ENCODE results near the gene DND1.
"Not testable (repeated sequence)": the region's sequence is repeated elsewhere in the genome, so short reads cannot be mapped to it uniquely, and the experiment has no call there.

The DND1 gene

GRCh38 chr5:140671472-140672125 is 1.8 kb downstream of the DND1 start:
- no peak for DNase-seq

DNA sequence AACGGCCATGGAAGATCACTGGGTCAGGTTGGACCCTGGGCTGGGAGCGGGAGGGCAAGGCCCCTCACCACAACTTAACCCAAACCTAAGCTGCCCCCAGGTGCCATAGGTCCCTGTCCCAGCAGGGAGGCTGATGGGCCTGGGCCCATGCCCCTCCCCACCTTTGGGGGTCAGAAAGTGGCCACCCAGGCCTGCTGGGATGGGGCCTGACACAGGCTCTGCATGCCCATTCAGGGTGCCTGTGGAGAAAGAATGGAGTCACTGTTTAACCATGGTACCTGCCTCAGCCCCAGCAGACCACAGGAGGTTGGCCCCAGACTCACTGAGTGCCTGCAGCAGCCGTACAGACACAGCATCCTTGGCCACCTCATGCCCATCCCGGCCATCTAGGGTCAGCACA is 2.3 kb downstream of the DND1 start:
- DNase-seq = not testable (repeated sequence)

DNA sequence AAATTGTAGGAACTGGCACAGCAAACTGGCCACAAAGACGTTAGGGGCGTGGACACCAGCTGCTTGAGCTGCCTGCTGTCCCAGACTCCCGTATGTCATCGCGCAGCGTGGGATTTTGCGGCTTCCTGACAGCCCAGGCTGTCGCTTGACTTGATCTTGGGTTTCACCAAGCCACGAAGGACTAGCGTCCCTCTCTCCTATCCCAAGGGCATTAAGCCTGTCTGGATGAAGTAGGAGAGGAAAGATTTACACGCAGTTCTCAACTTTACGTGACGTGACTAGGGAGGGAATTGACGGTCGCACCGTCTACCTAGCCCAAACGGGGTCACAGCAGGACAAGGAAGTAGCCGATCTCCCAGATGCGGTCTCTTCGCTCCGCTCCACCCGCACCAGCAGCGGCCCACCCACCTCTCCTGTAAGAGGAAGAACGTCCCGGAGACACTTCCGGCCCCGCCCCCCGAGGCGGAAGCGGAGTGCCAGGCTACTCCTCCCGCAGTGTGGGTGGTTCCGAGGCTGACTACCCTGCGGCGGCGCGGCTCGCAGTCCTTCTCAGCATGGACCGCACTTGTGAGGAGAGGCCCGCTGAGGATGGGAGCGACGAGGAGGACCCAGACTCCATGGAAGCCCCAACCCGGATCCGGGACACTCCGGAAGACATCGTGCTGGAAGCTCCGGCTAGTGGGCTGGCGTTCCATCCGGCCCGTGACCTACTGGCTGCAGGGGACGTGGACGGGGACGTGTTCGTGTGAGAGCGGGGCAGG is 8.8 kb downstream of the DND1 start, which contains the start of gene WDR55:
Gene WDR55 (plus strand): TSS at position 546 of the 761 bp plus-strand sequence. CDS start 9 bp downstream, at position 555.
- peak; percentile 91 for DNase-seq

DNA sequence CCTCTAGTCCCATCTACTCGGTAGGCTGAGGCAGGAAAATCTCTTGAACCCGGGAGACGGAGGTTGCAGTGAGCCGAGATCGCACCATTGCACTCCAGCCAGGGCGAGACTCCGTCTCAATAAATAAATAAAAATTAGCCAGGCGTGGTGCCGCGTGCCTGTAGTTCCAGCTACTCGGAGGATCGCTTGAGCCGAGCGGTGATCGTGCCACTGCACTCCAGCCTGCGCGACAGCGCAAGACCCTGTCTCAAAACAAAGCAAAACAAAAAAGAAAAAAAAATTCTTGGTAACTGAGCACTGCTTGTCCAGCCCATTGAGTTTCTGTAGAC is 9.4 kb downstream of the DND1 start:
- DNase-seq = no peak

DNA sequence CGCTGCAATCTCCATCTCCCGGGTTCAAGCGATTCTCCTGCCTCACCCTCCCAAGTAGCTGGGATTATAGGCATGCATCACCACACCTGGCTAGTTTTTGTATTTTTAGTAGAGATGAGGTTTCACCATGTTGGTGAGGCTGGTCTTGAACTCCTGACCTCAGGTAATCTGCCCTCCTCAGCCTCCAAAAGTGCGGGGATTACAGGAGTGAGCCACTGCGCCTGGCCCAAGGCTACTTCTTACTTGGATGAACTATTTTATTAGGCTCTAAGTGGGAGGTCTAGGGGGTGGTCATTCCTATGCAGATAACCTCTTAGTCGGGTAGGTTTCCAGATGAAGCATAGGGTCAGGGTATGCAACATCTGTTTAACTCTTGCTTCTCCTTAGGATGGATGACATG is 13.0 kb downstream of the DND1 start:
- not testable (repeated sequence) for DNase-seq

GRCh38 chr5:140658870-140659269 is 14.5 kb downstream of the DND1 start:
- DNase-seq = no peak

- DNase-seq = no peak
Observed at GRCh38 chr5:140647042-140647419, 26.3 kb downstream of the DND1 start.

GRCh38 chr5:140642718-140643117 is 30.7 kb downstream of the DND1 start:
- no peak for DNase-seq

DNA sequence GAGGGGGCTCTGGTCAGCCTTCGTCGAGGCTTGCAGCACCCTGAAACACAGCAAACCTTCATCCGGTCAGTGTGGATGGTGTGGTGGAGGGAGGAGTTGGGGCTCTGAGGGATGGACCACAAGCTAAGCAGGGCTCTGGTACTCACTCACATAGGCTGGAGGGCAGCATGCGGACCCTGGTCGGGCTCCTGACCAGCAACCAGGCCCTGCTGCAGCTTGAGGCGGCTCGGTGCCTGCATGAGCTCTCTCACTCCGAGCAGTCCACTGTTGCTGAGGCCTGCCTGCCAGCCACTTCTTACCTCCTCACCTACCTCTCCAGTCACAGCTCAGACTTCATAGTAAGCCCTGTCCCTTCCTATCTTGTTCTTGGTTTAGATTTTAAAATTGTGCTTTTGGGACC is 31.7 kb downstream of the DND1 start:
- DNase-seq = no peak

DNA sequence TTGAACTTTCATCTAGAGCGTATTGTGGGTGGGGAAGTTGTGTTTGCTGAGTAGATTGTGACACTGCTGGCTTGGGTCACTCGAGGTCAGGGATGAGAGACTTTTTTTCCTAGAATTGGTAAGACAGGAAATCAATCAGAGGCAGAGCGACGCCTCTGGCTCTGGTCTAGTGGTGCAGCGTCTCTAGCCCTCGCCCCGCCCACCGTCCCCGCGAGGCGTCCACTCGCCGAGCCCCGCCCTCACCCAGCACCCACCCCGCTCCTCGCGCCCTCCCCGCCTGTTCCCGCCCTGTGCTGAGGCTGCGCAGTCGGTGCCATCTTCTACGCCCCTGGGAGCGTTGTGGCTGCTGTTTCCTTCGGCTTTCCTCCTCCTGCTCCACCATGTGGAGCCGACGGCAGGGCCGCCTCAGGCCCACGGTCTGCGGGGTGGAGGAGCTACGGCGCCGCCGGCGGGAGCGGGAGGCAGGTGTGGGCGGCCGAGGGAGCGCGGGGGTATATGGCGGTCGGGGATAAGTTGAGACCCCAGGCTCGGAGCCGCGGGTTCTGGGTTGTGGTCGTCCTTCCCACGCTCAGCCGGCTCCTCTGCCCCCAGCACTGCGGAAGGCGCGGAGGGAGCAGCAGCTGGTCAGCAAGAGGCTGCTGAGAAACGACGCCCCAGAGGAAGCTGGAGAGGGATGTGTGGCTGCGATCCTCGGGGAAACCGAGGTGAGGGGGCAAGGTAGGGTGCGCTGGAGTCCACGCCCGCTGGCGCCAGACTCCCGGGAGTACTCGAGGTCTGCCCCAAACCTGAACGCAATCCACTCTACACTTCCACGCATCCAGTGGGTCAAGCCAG is 34.0 kb downstream of the DND1 start, which contains the start of gene TMCO6:
Gene TMCO6 (plus strand): TSS at position 304 of the 834 bp plus-strand sequence. CDS start 77 bp downstream, at position 381.
- peak; percentile 93 for DNase-seq

DNA sequence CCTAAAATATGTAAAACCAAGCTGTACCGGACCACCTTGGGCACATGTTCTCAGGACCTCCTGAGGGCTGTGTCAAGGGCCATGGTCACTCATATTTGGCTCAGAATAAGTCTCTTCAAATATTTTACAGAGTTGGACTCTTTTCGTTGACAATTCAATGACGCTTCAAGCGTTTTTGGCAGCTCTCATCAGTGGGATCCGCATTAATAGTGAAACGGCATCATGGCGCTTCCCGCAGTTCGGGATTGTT is 34.6 kb downstream of the DND1 start:
- DNase-seq = not testable (repeated sequence)

- DNase-seq = no peak
Observed at GRCh38 chr5:140637371-140638100, 35.8 kb downstream of the DND1 start.

GRCh38 chr5:140635291-140636257 is 37.8 kb downstream of the DND1 start:
- no peak for DNase-seq

GRCh38 chr5:140634103-140634502 is 39.3 kb downstream of the DND1 start:
- DNase-seq = no peak

DNA sequence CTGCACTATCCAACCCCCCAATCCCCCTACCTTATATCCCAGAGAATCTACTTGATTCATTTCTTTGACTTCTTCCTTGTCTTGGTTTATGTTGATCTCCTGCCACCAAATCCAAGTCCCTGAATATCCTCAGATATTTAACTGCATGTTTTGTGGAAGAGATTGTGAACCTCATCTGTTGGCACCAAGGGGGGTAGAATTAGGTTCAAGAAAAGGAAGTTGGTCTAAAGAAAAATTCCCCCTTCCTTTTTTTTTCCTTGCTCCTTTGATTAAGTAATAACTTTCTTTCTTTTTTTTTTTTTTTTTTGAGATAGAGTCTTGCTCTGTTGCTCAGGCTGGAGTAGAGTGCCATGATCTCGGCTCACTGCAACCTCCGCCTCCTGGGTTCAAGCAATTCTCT is 39.9 kb downstream of the DND1 start:
- no peak for DNase-seq

GRCh38 chr5:140633021-140633471 is 40.3 kb downstream of the DND1 start, which contains the start of gene CD14:
Gene CD14 (minus strand): TSS chr5:140633175. CDS start chr5:140633071, 104 bp downstream.
- DNase-seq = peak; percentile 13

- peak; percentile 14 for DNase-seq
Observed at GRCh38 chr5:140632366-140633020, 40.9 kb downstream of the DND1 start.

- no peak for DNase-seq
Observed at GRCh38 chr5:140631831-140632365, 41.5 kb downstream of the DND1 start.

GRCh38 chr5:140631036-140631417 is 42.3 kb downstream of the DND1 start:
- no peak for DNase-seq

DNA sequence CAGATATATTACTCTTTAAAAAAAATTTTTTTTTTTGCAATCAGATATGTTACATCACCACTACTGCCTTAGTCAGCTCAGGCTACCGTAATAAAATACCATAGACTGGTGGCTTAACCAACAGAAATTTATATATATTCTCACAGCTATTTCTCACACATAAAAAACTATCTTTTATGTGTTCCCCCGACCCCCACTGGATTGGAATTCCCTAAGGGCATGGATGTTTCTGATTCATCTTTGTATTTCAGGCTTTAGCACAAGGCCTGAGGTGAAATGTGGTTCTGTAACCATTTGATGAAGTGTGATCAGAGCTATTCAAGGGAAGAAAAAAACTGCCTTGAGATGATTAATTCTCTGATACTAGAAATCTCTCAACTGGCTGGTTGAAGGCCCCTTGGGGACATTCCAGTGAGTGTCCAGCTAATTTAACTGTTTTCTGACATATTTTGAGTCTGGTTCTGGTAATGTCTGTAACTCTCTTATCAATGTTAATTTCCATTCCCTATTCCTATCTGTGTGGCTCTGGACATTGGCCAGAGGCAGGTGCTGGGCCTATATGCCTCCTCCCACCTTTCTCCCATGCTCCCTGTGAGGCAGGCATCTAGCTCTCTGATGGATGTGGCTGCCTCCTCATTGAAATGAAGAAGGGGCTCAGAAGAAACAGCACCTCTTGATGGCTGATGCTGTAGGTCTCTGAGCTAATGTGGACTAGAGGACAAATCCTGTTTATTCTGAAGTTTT is 42.9 kb downstream of the DND1 start:
- DNase-seq = peak; percentile 56
